NB4 (cell line): ENCODE measurements around the gene SNRPE.

Experiments used
- DNase-seq: peaks from one replicate; pipeline ENCODE4 v3.0.0; 2010; ENCODE audit warnings: low read depth
- H3K4me3 ChIP-seq: one replicate; pipeline ENCODE4 v1.5.1; 2011; ENCODE audit warnings: mild to moderate bottlenecking, low read depth, low read length, moderate library complexity
- CTCF ChIP-seq: IDR thresholded peaks from one replicate; pipeline ENCODE4 v1.5.1; 2012; ENCODE audit warnings: low read depth, low read length
- MAX ChIP-seq: IDR thresholded peaks from 2 replicates; pipeline ENCODE4 v1.6.1; 2011; ENCODE audit warnings: low read depth, low read length
- MYC ChIP-seq: IDR thresholded peaks from 2 replicates; pipeline ENCODE4 v1.6.1; 2011; ENCODE audit warnings: low read depth, low read length
- POLR2A ChIP-seq: IDR thresholded peaks from 2 replicates; pipeline ENCODE4 v1.6.1; 2011; ENCODE audit warnings: mild to moderate bottlenecking; ENCODE audit not compliant: insufficient read length; ENCODE audit errors: extremely low read depth

Gene SNRPE

DNA sequence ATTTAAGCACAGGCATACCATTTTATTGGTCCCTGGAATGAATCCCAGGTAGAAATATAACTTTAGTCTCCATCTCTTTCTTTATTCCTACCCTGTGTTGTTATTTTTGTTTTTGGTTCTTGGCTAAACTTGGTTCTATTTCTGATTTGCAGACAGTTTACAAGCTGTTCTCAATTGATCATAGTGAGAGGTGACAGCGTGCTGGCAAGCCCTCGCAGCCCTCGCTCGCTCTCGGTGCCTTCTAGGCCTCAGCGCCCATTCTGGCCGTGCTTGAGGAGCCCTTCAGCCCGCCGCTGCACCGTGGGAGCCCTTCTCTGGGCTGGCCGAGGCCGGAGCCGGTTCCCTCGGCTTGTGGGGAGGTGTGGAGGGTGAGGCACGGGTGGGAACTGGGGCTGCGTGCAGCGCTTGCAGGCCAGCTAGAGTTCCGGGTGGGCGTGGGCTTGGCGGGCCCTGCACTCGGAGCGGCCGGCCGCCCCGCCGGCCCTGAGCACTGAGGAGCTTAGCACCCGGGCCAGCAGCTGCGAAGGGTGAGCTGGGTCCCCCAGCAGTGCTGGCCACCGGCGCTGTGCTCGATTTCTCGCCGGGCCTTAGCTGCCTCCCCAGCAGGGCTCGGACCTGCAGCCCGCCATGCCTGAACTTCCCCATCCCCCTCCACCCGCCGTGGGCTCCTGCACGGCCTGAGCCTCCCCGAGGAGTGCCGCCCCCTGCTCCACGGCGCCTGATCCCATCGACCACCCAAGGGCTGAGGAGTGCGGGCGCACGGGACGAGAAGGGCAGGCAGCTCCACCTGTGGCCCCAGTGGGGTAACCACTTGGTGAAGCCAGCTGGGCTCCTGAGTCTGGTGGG, 38.7 kb downstream of the SNRPE start:
- no peak for DNase-seq
- TF ChIP-seq MAX (no peak), CTCF (no peak), MYC (no peak), POLR2A (no peak)
- no peak overlapping the region for H3K4me3 ChIP-seq

- no peak overlapping the region for H3K4me3 ChIP-seq
- DNase-seq = no peak
- TF ChIP-seq POLR2A (no peak), MYC (no peak), CTCF (no peak), MAX (no peak)
These were observed 40.2 kb downstream of the SNRPE start for GRCh38 chr1:203901581-203901980.

- no peak overlapping the region for H3K4me3 ChIP-seq
- TF ChIP-seq CTCF (no peak), MAX (no peak), POLR2A (no peak), MYC (no peak)
- no peak for DNase-seq
These were observed 43.9 kb downstream of the SNRPE start for GRCh38 chr1:203905275-203905674.

GRCh38 chr1:203906932-203907331, 45.5 kb downstream of the SNRPE start:
- no peak overlapping the region for H3K4me3 ChIP-seq
- TF ChIP-seq MAX (no peak), POLR2A (no peak), CTCF (no peak), MYC (no peak)
- peak; percentile 35 for DNase-seq

DNA sequence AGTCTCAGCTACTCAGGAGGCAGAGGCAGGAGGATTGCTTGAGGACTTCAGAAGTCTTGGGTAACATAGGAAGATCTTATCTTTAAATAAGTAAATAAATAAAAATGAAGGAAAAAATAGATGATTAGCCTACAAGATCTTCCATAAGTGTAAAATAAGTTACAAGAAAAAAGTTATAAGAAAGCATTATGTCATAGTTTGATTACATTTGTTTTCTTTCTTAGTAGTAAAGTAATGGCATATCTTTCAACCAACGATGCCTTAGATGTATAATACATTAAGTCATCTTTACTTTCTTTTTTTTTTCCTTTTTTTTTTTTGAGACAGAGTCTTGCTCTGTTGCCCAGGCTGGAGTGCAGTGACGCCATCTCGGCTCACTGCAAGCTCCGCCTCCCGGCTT, 46.5 kb downstream of the SNRPE start:
- TF ChIP-seq MAX (no peak), MYC (no peak), CTCF (no peak), POLR2A (no peak)
- H3K4me3 ChIP-seq = no peak overlapping the region
- DNase-seq = no peak
